Thoracic aorta (tissue), 2 donors: ENCODE results near the gene BRF1. TPM values are rescaled to one million over a fixed set of nuclear protein-coding genes. Genes with fewer than 3 reads are reported as not detected.

Experiments
- ATAC-seq: fragments of 150-250 bp; one replicate; pipeline ENCODE4 v1.8.0; 2017; ENCODE audit warnings: low read depth; ENCODE audit not compliant: insufficient number of reproducible peaks, low FRiP score
- DNase-seq: peaks from one replicate; pipeline ENCODE4 v3.0.0-alpha.2; 2020; ENCODE audit warnings: low spot score
- H3K27ac ChIP-seq, 2 donors: fragments of 200-600 bp; sonication (generic); 1 replicate in 1 of 2; 2 replicates in 1 of 2; pipeline ENCODE4 v1.5.1; 2016; ENCODE audit warnings: mild to moderate bottlenecking in 2 of 2, moderate library complexity in 2 of 2
- H3K27me3 ChIP-seq: fragments of 200-600 bp; sonication (generic); replicated peaks from 2 replicates; pipeline ENCODE4 v1.6.0; 2016; ENCODE audit warnings: mild to moderate bottlenecking; ENCODE audit not compliant: insufficient read depth
- H3K36me3 ChIP-seq: fragments of 200-600 bp; sonication (generic); one replicate; pipeline ENCODE4 v1.5.1; 2016
- H3K4me1 ChIP-seq, 2 donors: fragments of 200-600 bp; sonication (generic); 1 replicate in 1 of 2; 2 replicates in 1 of 2; pipeline versions ENCODE4 v1.5.1 to v1.6.0; 2016; ENCODE audit warnings: low read depth in 2 of 2, mild to moderate bottlenecking in 1 of 2; ENCODE audit not compliant: control insufficient read depth in 1 of 2
- H3K4me3 ChIP-seq: fragments of 200-600 bp; sonication (generic); 2 replicates; pipeline ENCODE4 v1.5.1; 2016; ENCODE audit warnings: mild to moderate bottlenecking
- H3K9me3 ChIP-seq: fragments of 200-600 bp; sonication (generic); 2 replicates; pipeline ENCODE4 v1.5.1; 2016
- total RNA-seq, 2 donors: library from RNA; depleted of rRNA; stranded (reverse); fragments of >200 nt; gene quantifications; one replicate each; pipeline versions ENCODE4 v1.1.0 to v1.2.3, GENCODE V29; 2016
- TF ChIP-seq, protein P1 (sequence below): fragments of 200-600 bp; sonication (generic); IDR thresholded peaks from one replicate; pipeline ENCODE4 v1.5.1; 2019; ENCODE audit warnings: antibody characterized with exemption

Gene BRF1
- total RNA-seq, 2 donors from 2014 or later, result 49.4 to 80.5 TPM

DNA sequence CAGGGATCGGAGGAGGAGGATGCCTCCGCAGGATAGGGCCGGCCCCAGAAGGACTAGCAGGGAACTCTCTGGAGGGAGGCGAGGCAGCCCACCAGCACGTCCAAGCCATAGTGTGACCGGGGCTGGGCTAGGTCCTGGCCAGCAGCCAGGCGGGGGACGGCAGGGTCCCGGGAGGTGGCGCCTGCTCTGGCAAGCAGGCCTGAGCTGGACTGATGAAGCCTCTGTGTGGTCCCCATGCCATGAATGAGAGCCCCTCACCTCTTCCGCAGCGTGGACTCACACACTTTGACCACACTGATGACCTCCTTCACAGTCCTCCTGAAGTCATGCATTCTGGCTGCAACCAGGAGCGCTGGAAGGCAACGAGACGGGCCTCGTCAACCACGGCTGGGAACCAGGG is 72.2 kb downstream of the BRF1 start:
- DNase-seq, result no peak
- peak; percentile 28 for ATAC-seq
- Histone ChIP-seq H3K36me3 (peaks cover 9% of the 10 kb centered on the region), H3K4me1 (no peaks in the 10 kb centered on the region), H3K27me3 (no peaks in the 10 kb centered on the region), H3K27ac (no peak overlapping the region), H3K9me3 (no peaks in the 10 kb centered on the region), H3K4me3 (no peak overlapping the region)
- TF ChIP-seq, protein P1, sequence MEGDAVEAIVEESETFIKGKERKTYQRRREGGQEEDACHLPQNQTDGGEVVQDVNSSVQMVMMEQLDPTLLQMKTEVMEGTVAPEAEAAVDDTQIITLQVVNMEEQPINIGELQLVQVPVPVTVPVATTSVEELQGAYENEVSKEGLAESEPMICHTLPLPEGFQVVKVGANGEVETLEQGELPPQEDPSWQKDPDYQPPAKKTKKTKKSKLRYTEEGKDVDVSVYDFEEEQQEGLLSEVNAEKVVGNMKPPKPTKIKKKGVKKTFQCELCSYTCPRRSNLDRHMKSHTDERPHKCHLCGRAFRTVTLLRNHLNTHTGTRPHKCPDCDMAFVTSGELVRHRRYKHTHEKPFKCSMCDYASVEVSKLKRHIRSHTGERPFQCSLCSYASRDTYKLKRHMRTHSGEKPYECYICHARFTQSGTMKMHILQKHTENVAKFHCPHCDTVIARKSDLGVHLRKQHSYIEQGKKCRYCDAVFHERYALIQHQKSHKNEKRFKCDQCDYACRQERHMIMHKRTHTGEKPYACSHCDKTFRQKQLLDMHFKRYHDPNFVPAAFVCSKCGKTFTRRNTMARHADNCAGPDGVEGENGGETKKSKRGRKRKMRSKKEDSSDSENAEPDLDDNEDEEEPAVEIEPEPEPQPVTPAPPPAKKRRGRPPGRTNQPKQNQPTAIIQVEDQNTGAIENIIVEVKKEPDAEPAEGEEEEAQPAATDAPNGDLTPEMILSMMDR, result no peak

DNA sequence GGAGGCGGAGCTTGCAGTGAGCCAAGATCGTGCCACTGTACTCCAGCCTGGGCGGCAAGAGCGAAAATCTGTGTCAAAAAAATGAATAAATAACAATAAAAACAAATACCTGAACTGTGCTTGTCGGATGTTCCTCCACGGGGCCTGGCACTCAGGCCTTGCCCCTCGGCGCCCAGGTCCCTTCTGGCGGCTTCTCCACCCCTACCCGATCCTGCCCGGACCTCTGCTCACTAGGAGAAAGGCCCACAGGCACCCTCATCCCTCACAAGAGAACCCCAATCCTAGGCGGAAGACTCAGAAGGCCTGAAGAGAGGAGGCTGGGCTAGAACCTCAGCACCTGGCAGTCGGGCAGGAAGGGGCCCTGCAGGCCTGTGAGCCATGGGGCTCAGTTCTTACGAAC is 73.5 kb downstream of the BRF1 start:
- H3K27me3 ChIP-seq, result no peaks in the 10 kb centered on the region
- peaks cover 9% of the 10 kb centered on the region for H3K36me3 ChIP-seq

DNA sequence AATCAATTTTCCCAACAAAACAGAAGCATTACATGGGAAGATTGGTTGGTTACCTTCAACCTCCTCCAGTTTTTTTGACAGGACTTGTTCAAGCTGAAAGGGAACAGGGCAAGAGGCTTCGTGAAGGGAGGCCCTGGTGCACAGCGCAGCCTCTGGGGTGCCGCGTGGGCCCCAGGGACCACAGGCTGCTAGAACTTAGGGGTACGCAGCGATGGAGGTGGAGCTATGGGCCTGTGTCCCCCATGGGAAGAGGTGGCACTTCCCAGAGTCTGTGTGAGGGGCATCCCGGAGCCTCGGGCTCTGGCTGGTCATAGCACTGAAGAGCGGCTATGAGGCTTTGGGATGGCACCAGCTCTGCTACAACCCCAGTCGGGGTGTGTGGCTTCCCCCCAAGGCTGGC is 74.6 kb downstream of the BRF1 start:
- no peaks in the 10 kb centered on the region for H3K4me1 ChIP-seq
- H3K27ac ChIP-seq, result no peak overlapping the region
- H3K36me3 ChIP-seq, result peaks cover 10% of the 10 kb centered on the region
- no peak for DNase-seq
- no peak overlapping the region for H3K4me3 ChIP-seq
- ATAC-seq, result no peak
- H3K27me3 ChIP-seq, result no peaks in the 10 kb centered on the region
- TF ChIP-seq, protein P1, result no peak
- H3K9me3 ChIP-seq, result no peaks in the 10 kb centered on the region

More for the DNA sequence above, 73.5 kb downstream of the BRF1 start:
- TF ChIP-seq, protein P1, result no peak
- H3K4me1 ChIP-seq, result no peaks in the 10 kb centered on the region
- no peak for ATAC-seq
- no peak overlapping the region for H3K27ac ChIP-seq
- H3K4me3 ChIP-seq, result no peak overlapping the region
- no peaks in the 10 kb centered on the region for H3K9me3 ChIP-seq
- no peak for DNase-seq

DNA sequence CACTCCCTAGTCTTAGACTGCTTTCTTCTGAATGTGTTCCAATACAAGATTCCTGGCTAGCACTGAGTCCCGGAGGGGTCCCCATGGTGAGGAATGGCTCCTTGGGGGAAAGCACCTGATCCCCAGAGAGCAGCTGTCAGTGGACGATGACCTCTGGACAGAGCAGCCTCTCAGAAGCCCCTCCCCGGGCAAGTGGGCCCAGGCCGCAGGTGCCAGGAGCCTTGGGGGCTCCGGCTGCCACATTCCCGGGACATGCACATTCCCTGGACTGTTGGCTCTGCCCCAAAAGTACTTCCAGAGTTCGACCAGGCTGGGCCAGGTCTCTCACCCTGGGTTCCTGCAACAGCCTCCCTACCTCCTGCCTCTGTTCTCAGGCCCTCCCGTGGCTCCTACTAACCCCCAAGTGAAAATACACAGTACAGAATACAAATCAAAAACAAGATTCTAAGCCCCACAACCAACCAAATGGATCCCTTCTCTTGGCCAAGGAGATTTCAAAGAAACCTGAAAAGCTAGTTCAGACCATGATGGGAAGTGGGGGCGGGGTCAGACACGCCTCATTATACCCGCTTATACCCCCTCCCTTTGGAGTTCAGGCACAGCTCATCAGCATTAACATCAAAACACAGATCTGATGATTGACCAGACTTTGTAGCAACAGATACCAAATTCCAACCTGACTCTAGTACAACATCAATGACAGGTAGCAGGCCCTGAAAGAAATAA is 75.8 kb downstream of the BRF1 start:
- TF ChIP-seq, protein P1, result no peak
- ATAC-seq, result no peak
- H3K4me1 ChIP-seq, result no peaks in the 10 kb centered on the region
- peaks cover 20% of the 10 kb centered on the region for H3K36me3 ChIP-seq
- H3K27ac ChIP-seq, result no peak overlapping the region
- no peak for DNase-seq
- no peaks in the 10 kb centered on the region for H3K27me3 ChIP-seq
- no peak overlapping the region for H3K4me3 ChIP-seq
- no peaks in the 10 kb centered on the region for H3K9me3 ChIP-seq

DNA sequence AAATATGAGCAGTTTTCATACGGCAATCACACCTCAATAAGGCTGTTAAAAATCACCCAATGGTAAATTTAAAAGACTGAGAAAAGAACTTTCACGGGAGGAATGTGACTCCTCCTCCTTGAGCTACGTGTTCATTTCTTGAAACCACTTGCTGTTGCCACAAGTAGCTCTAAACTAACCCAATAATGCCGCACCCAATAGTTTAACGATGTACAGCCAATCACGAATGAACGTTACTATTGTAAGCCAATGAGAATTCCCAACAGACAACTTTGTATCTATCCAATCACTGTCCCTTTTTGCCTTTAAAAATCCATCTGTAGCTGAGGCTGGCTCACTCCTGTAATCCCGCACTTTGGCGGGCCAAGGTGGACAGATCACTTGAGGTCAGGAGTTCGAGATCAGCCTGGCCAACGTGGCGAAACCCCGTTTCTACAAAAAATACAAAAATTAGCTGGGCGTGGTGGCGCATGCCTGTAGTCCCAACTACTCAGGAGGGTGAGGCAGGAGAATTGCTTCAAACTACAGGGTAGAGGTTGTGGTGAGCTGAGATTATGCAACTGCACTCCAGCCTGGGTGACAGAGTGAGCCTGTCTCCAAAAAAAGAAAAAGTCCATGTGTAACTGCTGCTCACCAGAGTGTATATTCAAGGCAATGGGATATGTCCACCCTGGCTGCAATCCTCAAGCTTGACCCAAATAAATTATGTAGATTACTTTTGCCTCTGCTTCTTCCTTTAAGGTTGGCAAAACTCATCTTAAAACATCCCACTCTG is 76.8 kb downstream of the BRF1 start:
- Histone ChIP-seq H3K4me1 (no peaks in the 10 kb centered on the region), H3K27ac (no peak overlapping the region), H3K9me3 (no peaks in the 10 kb centered on the region), H3K27me3 (no peaks in the 10 kb centered on the region), H3K36me3 (peaks cover 28% of the 10 kb centered on the region), H3K4me3 (no peak overlapping the region)
- ATAC-seq (no peak), DNase-seq (no peak)
- TF ChIP-seq, protein P1, result no peak
